Measurements from ENCODE around the gene DYRK4. TPM values are rescaled to one million over a fixed set of nuclear protein-coding genes. Genes with fewer than 3 reads are reported as not detected.

DYRK4 gene
- total RNA-seq, 1 experiment from 2014 or later: 13.3 TPM

DNA sequence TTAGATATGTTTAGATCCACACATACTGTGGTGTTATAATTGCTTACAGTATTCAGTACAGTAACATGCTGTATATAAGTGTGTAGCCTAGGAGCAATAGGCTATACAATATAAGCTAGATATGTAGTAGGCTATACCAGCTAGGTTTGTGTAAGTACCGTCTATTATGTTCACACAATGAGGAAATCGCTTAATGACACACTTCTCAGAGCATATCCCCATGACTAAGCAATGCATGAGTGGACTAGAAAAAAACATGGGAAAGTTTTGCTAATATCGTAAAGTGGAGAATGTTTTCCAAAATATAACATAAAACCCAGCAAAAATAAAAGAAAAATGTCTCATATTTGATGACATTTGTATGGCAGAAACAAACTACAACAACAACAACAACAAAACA, 59.5 kb downstream of the DYRK4 start:
- CTCF ChIA-PET: no interaction called here
- POLR2A ChIA-PET: no interaction called here

DNA sequence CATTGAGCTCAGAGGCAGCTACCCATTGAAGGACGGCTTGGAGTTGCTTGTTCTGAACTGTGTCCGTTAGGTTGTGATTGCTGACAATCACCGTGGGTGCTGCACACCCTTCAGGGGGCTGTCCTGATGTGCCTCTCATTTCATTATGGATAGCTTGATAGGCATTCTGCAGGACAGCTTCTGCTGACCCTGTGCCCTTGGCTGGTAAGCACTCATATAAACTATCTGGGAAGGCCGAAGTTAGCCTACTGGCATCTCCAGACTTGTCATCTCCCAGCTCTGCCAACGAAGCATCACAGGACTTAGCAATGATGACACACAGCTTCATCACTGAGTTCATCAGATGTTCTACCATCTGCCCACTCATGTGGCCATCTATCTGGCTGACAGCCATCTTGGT, 64.5 kb downstream of the DYRK4 start:
- in situ Hi-C loops (cut with HindIII; ENCODE audit: low pct_unique_long_range_greater_than_20kb, low sequenced_read_pairs): no loop called here
- POLR2A ChIA-PET: interaction anchor here (0.5 kb wide), 1 partner anchor 692 kb away, joined by 4 read pairs; no protein-coding TSS in a partner anchor

More for the DNA sequence above, 59.5 kb downstream of the DYRK4 start:
- no peak overlapping the region for H3K4me3 ChIP-seq (ENCODE audit: low read depth in 2 of 2, low read length in 2 of 2)
- no peak for ATAC-seq
- in situ Hi-C loops (cut with HindIII; ENCODE audit: low pct_unique_long_range_greater_than_20kb, low sequenced_read_pairs): no loop called here
- H3K27me3 ChIP-seq (ENCODE audit: control insufficient read depth, insufficient read depth, low read length): no peaks in the 10 kb centered on the region; the same call in none of the 2 replicates
- H3K9me3 ChIP-seq (ENCODE audit: control insufficient read depth, insufficient read depth, low read depth, low read length): no peaks in the 10 kb centered on the region
- TF ChIP-seq, protein P1, sequence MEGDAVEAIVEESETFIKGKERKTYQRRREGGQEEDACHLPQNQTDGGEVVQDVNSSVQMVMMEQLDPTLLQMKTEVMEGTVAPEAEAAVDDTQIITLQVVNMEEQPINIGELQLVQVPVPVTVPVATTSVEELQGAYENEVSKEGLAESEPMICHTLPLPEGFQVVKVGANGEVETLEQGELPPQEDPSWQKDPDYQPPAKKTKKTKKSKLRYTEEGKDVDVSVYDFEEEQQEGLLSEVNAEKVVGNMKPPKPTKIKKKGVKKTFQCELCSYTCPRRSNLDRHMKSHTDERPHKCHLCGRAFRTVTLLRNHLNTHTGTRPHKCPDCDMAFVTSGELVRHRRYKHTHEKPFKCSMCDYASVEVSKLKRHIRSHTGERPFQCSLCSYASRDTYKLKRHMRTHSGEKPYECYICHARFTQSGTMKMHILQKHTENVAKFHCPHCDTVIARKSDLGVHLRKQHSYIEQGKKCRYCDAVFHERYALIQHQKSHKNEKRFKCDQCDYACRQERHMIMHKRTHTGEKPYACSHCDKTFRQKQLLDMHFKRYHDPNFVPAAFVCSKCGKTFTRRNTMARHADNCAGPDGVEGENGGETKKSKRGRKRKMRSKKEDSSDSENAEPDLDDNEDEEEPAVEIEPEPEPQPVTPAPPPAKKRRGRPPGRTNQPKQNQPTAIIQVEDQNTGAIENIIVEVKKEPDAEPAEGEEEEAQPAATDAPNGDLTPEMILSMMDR (IDR thresholded peaks at IDR 0.05): no peak
- TF ChIP-seq, protein P2, sequence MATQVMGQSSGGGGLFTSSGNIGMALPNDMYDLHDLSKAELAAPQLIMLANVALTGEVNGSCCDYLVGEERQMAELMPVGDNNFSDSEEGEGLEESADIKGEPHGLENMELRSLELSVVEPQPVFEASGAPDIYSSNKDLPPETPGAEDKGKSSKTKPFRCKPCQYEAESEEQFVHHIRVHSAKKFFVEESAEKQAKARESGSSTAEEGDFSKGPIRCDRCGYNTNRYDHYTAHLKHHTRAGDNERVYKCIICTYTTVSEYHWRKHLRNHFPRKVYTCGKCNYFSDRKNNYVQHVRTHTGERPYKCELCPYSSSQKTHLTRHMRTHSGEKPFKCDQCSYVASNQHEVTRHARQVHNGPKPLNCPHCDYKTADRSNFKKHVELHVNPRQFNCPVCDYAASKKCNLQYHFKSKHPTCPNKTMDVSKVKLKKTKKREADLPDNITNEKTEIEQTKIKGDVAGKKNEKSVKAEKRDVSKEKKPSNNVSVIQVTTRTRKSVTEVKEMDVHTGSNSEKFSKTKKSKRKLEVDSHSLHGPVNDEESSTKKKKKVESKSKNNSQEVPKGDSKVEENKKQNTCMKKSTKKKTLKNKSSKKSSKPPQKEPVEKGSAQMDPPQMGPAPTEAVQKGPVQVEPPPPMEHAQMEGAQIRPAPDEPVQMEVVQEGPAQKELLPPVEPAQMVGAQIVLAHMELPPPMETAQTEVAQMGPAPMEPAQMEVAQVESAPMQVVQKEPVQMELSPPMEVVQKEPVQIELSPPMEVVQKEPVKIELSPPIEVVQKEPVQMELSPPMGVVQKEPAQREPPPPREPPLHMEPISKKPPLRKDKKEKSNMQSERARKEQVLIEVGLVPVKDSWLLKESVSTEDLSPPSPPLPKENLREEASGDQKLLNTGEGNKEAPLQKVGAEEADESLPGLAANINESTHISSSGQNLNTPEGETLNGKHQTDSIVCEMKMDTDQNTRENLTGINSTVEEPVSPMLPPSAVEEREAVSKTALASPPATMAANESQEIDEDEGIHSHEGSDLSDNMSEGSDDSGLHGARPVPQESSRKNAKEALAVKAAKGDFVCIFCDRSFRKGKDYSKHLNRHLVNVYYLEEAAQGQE (IDR thresholded peaks at IDR 0.05; ENCODE audit: insufficient read depth in 1 of 2, low read depth in 2 of 2, low read length in 1 of 2): no peak
- no peak for TF ChIP-seq SIN3A (IDR thresholded peaks at IDR 0.05; ENCODE audit: borderline replicate concordance, insufficient read depth, low read depth, low read length)
- no peaks in the 10 kb centered on the region for H3K36me3 ChIP-seq (ENCODE audit: control insufficient read depth, insufficient read depth, low read length)
- BruUV-seq (replicated peaks): no TSS peak
- no peak overlapping the region for H3K27ac ChIP-seq (ENCODE audit: low read length)
- H3K4me1 ChIP-seq (ENCODE audit: control insufficient read depth, insufficient read depth, low read length): no peaks in the 10 kb centered on the region
- DNase-seq (ENCODE audit: low read depth, low spot score): no peak
- intact Hi-C loops (cut with micrococcal nuclease; ENCODE audit: unreplicated experiment): no loop called here

More for the DNA sequence above, 64.5 kb downstream of the DYRK4 start:
- Histone ChIP-seq H3K27ac (ENCODE audit: low read length) (no peak overlapping the region), H3K4me1 (ENCODE audit: control insufficient read depth, insufficient read depth, low read length) (no peaks in the 10 kb centered on the region), H3K9me3 (ENCODE audit: control insufficient read depth, insufficient read depth, low read depth, low read length) (no peaks in the 10 kb centered on the region), H3K4me3 (ENCODE audit: low read depth in 2 of 2, low read length in 2 of 2) (no peak overlapping the region), H3K36me3 (ENCODE audit: control insufficient read depth, insufficient read depth, low read length) (no peaks in the 10 kb centered on the region), H3K27me3 (ENCODE audit: control insufficient read depth, insufficient read depth, low read length) (peaks cover 4% of the 10 kb centered on the region)
- ATAC-seq: no peak
- CTCF ChIA-PET: no interaction called here
- no peak for DNase-seq (ENCODE audit: low read depth, low spot score)
- no TSS peak for BruUV-seq (replicated peaks)
- intact Hi-C loops (cut with micrococcal nuclease; ENCODE audit: unreplicated experiment): no loop called here
- TF ChIP-seq POLR2AphosphoS5 (IDR thresholded peaks at IDR 0.05; ENCODE audit: low read depth, low read length): no peak
- TF ChIP-seq, protein P2 (IDR thresholded peaks at IDR 0.05; ENCODE audit: insufficient read depth in 1 of 2, low read depth in 2 of 2, low read length in 1 of 2): no peak
- TF ChIP-seq SIN3A (IDR thresholded peaks at IDR 0.05; ENCODE audit: borderline replicate concordance, insufficient read depth, low read depth, low read length): no peak
- TF ChIP-seq, protein P1 (IDR thresholded peaks at IDR 0.05): no peak
- TF ChIP-seq TCF7L2 (IDR thresholded peaks at IDR 0.05; ENCODE audit: low read depth, low read length): no peak

Measured in Panc1 (cell line).